Dermis microvascular lymphatic vessel endothelial cell (primary cell): ENCODE results near the gene TSKU. TPM values are rescaled to one million over a fixed set of nuclear protein-coding genes. Genes with fewer than 3 reads are reported as not detected.

ENCODE experiments used
- DNase-seq, 2 donors: peaks; one replicate each; pipeline versions ENCODE4 v3.0.0 to v3.0.0-alpha.2; 2010; ENCODE audit warnings: low read depth in 2 of 2
- total RNA-seq: library from RNA; depleted of rRNA; stranded (reverse); fragments of >200 nt; gene quantifications from 2 replicates; pipeline ENCODE4 v1.2.1, GENCODE V29; 2014

TSKU gene
- total RNA-seq, 1 donor from 2014 or later: 3.0 TPM

DNA sequence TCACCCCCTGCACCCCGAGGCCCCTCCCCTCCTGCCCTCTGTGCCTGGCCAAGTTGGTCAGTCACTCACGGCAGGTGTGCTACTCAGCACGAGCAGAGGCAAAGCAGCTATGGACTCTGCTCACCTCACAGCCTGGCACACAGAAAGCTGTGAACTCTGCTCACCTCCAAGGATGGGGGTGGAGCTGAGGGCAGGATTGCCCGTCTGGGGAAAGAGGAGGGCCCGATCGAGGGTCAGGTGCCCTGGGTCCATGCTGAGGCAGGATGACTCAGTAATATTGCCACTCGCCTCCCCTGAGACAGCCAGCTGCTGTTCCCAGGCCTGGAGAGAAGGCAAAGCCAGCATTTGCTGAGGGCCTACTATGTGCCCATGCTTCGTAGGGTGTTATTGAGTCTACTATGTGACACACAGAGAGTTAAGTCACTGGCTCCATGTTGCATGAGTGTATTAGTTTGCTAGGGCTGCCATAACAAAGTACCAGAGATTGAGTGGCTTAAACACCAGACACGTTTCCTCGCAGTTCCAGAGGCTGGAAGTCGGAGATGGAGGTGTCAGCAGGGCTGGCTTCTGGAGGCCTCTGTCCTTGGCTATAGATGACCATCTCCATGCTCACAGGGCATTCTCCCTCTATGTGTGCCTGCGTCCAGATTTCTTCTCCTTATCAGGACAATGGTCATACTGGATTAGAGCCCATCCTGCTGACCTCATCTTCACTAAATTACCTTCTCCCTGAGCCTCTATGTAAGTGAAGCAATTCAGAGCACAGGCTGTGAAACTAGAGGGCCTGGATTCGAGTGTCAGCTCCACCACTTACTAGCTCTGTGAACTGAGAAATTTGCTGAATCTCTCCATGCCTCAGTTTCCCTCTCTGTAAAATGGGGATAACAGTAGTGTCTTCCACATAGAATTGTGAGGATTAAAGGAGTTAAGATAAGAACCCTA, 13.2 kb upstream of the TSKU start:
- DNase-seq: no peak

GRCh38 chr11:76770642-76771445, 12.3 kb upstream of the TSKU start:
- DNase-seq: no peak

DNA sequence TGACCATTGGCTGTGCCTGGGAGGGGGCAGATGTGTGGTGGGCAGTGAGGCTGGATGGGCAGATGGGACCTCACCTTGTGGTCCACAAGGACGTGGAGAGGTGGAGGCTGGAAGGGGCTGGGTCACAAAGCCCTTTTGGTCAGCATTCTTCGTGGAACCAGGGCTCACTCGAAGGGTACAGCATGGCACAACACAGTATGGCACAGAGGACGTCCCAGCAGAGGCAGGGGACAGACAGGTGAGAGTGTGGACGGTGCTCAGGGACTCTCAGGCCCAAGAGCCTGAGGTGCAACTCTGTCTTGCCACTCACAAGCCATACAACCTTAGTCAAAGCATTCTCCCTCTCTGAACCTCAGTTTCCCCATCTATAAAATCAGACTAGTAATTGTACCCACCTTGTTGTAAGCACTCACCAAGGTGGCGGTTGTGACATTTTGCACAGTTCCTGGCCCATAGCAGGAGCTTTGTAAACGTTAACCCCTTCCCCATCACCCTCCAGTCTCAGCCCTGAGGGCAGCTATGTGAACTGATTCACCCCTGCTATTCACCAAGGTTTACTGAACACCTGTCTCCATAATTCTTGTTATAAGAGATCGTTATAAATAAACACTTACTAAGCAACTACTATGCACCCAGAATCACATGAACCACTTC, 11.6 kb upstream of the TSKU start:
- DNase-seq: no peak

DNA sequence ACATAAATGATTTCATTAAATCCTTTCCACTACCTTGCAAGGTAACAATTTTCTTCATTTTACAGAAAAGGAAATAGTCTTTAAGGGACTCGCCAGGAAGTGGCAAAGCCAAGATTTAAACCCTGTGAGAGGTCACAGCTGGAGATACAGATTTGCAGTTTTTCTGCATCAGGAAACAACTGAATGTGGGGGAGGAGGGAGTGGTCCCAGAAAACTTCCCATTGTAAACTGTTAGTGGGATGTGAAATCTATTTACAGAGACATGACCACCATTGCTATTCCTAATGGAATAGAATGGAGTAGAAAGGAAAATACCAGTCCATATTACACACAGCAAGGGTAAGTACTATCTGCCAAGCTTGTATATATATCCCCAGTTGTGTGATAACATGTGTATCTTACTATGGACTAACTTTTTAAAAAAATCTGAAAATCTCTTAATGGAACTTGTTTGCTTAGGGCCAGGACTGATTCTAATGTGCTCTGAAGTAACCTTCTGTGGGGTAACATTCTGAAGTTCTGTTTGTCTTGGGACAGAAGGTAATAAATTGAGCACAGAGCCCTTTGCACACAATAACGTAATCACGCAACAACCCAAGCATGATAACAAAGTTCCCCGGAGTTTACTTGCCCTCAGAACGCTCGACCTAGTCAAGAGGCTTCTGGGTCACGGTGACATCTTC, 10.9 kb upstream of the TSKU start:
- DNase-seq: peak in 1 of 2 donors; percentile 15

- no peak for DNase-seq
These were observed 10.4 kb upstream of the TSKU start for GRCh38 chr11:76772783-76773106.

DNA sequence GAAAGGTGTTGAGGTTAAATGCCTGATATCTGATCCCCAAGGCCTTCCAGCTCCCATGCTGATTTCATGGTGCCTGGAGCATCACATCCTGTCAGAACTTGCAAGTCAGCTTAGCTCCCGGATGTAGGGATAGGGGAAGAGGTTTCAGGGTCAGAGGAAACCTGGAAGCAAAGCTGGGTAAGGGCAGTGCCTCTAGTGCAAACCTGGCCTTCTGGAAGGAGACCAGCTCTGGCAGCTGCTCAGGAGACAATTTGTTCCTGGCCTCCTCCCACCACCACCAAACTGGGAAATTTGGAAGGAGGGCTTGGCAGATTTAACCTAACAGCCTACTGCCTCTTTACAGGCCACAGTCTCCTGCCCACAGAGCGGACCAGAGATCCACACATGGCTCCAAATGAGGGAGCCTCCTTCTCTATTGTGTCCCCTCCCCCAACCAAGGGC, 9.2 kb upstream of the TSKU start:
- DNase-seq: no peak

GRCh38 chr11:76776472-76776871, 6.7 kb upstream of the TSKU start:
- no peak for DNase-seq

GRCh38 chr11:76777305-76777704, 5.9 kb upstream of the TSKU start:
- peak in 1 of 2 donors; percentile 8 for DNase-seq

DNA sequence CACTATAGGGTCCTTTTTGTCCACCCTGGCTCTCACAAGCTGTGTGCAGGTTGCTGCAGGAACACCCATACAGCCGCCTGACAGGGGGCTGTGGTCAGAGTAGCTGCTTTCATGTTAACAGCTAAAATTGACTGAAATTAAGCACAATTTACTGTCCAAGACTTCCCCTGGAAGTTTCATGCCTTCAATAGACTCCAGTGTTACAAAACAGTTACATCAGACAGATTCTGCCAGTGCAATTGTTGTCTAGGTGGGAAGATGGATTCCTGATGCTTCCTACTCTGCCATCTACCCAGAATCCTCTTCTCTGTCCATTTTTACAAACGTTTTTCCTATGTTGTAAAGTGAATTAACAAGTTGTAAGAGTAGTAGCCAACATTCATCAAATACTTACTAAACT, 5.3 kb upstream of the TSKU start:
- DNase-seq: no peak

DNA sequence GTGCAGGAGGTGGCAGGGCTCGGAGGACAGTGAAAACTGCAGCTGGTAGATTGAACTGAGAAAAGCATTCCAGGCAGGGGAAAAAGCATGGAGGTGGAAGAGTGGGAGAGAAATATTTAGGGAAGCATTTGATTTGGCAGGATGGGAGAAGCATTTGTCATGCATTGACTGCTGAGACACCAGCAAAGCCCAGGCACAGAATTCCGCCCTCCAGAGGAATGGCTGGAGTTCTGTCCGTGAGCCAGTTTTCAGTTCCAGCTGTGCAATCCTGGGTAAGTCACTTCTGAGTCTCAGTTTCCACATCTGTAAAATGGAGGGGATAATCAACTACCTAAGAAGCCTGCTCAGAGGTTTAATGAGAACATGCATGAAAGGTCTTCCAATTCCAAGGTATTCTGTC, 4.3 kb upstream of the TSKU start:
- DNase-seq: no peak

DNA sequence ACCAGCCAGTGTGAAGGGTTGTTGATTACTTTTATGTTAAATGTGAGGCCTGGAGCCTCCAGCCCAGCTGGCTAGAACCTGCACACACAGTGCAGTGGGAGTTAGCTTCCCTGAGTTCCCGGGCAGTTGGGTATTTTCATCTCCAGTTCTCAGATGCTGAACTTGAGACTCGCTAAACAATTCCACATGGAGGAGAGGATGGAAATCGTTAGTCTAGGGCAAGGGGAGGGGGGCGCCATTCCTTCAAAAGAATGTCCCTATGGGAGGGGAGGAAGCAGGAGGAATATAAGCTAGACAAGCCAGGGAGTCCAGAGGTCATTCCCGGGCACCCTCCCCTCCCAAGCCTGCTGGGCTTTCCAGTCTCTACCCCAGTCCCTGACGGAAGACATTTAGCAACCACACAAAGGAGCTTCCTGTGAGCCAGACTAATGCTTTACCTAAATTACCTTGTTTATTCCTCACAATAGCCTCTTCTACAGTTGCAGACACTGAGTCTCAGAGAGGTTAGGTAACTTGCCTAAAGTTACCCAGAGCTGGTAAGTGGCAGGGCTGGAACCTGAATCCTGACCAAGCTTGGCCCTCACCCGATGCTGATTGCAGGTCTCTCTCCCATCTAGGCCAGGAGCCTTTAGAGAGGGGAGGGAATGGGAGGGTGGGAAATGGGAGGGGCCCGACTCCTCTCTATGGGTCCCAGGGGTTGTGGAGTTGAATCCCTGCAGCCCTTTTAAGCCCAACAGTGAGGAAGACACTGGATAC, 1.9 kb upstream of the TSKU start:
- peak in 1 of 2 donors; percentile 8 for DNase-seq

DNA sequence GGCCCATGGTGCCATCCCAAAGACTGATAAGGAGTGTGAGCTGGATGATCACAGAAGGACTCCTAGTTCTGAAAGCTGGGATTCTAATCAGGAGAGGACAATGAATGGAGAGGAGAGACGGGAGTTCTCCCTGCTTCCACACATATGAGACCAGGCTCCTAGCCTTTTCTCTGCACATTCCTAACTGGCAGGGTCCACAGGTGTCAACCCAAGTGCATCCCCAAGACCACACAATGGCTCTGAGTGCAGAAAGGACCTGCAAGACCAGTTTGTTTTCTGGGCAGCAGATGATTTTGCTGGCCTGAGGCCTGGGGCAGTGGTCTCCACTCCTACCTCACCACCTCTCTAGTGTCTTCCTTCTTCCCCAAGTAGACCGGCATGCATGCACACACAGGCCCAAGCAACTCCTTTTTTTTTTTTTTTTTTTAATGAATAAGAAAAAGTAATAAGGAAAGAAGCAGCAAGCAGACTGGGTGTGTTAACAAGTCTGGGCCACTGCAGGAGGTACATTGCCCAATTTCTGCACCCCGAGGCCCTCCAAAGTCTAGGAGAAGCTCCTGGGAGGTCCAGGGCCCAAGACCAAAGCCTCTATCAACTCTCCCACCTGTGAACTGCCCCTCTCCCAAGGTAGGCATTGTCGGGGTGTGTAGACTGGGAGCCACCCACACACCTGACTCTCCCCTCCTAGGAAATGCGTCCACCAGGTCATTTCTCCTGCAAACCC, 1.2 kb upstream of the TSKU start:
- no peak for DNase-seq

- peak; percentile 48 to 86 for DNase-seq
These were observed 444 bp upstream of the TSKU start for GRCh38 chr11:76782531-76783293.

DNA sequence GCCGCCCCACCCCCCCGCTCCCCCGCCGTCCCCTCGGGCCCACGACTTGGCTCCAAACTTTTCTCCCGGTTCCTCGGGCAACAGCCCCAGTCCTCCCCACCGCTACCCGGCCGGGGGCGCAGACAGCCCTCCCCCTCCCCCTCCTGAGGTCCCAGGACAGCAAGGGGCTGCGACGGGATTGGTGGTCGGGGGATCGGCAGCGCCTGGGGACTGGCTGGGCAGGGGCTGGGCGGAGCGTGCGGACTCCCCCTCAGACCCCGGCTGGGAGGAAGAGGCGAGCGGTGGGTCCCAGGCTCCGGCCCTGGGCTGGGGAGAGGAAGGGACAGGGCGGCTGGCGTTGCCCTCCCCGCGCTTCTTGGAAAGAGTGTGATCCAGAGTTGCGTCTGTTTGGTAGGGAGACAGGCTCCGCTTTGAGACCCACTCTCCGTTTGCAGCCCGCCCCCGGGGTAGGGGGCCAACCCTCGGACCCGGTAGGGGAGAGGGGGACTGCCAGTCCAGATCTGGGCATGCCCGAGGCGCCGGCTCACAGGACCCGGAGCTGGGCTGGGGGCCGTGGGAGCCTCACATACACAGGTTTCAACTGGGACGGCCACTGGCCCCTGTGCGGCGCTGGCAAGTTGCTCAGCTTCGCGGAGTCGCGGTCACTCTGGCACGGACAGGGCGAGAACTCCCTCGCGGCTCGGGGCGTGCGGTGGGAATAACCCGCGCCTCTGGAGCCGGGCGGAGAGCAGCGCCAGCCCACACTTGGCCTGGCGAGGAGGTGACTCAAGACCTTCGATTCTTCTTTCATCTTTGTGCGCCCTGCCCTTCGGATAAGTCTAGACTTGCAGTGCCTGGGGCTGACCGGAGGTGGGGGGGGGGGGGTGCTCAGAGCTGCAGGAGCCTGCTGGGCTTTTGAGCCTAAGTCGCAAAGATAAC, 999 bp downstream of the TSKU start:
- peak in 1 of 2 donors; percentile 86 for DNase-seq

DNA sequence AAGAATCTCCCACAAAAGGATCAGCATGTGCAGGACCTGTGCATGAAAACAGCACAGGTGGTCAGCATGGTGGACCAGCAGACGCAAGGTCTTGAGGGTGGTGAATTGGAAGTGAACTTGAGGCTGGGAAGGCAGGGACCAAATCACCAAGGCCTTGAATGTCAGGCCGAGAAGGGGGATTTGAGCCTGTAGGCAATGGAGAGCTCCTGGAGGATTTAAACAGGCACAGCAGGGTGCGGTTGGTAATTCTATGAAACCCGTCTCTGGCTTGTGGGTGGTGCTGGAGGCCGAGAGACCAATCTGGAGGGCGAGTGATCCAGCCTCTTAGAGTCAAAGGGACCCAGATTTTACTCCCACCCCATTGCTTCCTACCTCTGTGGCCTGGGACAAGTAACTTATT, 2.4 kb downstream of the TSKU start:
- DNase-seq: no peak

- DNase-seq: no peak
These were observed 2.9 kb downstream of the TSKU start for GRCh38 chr11:76786016-76786415.

DNA sequence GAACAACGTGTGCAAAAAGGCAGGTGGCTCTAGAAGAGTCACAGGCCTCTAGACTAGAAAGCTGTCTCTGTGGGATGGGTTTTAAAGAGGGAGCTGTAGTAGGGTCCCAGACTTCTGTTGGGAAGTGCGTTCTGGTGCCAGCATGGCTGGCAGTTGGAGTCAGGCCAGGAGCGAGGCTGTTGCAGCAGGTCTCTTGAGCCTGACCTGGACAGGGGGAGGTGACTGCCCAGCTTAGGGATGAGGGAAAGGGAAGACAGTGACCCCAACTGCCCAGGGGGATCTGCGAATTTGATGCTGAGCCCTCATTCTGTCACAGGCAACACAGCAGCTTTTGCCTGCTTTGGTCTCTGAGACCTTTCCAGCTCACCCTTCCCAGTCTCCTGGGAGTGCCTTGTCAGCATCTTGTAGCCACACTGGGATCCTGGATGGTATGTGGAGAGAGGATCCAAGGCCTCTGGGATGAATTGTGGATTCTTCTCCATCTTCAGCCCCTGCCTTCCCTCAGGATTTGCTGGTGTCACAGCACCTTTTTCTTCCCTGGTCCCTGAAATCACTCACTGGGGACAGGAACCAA, 3.4 kb downstream of the TSKU start:
- DNase-seq: no peak

DNA sequence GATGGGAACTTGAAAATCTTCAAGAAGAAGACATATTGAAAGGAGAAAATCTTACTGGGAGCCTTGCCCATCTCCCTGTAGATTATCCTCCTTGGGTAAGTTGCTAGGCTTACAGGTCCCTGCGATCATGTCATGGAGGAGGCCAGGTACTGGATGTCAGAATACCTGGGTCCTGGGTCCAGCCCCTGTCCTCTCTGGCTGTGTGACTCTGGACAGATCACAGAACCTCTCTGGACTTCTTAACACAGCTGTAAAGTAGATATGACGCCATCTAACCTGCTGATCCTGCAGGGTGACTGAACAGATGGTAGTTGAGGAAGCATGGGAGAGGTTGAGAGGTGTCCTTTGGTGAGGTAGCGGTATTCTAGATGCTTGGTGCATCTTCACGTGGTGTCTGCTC, 4.1 kb downstream of the TSKU start:
- no peak for DNase-seq
